Rectal smooth muscle tissue (tissue), 1 donor: ENCODE results near the gene LCN9.

Experiments
- H3K27ac ChIP-seq: one replicate; pipeline ENCODE4 v1.7.0; 2013; ENCODE audit warnings: low read depth, low read length, inconsistent platforms
- H3K27me3 ChIP-seq: one replicate; pipeline ENCODE4 v1.7.0; 2013; ENCODE audit warnings: low read length; ENCODE audit not compliant: control insufficient read depth, insufficient read depth
- H3K36me3 ChIP-seq: one replicate; pipeline ENCODE4 v1.7.0; 2013; ENCODE audit warnings: low read length; ENCODE audit not compliant: control insufficient read depth, insufficient read depth
- H3K4me1 ChIP-seq: one replicate; pipeline ENCODE4 v1.7.0; 2013; ENCODE audit warnings: low read length; ENCODE audit not compliant: control insufficient read depth, insufficient read depth
- H3K4me3 ChIP-seq: one replicate; pipeline ENCODE4 v1.7.0; 2013; ENCODE audit warnings: low read length
- H3K9ac ChIP-seq: one replicate; pipeline ENCODE4 v1.7.0; 2013; ENCODE audit warnings: low read length

Gene LCN9, protein sequence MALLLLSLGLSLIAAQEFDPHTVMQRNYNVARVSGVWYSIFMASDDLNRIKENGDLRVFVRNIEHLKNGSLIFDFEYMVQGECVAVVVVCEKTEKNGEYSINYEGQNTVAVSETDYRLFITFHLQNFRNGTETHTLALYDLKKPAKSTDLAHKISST

DNA sequence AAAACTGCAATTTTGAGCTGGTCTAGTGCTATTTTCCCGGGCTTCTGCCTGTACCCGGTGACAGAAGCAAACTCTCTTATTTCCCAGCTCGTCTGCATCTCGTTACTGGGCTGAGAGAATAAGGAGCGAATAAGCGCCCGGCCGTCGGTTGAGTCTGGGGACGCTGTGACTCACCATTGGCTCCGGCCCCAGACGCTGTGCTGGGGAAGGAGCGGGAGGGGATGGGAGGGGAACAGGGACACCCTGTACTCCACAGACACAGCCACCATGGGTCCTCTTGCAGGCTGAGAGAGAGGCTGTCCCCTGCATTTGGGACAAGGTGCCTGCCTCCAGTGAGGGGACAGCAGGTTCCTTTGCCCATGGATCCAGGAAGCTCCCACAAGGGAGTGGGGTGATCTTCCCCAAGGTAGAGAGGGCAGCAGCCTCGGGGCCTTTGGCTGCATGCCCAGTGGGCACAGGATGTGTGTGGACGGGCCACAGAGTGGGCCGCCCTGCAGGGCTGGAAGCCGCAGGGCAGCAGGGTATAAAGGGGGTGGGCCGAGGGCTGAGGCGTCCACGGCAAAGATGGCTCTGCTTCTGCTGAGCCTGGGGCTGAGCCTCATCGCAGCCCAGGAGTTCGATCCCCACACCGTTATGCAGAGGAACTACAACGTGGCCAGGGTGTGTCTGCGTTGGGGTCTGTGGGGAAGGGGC is at the start of gene LCN9:
Gene LCN9, plus strand, starts transcription at position 552 of the 693 bp plus-strand sequence. Its CDS starts 13 bp downstream, at position 565.
- no peak within 1 kb of the TSS for H3K9ac ChIP-seq
- H3K36me3 ChIP-seq = no peaks in the 10 kb centered on the region
- no peaks in the 10 kb centered on the region for H3K27me3 ChIP-seq
- H3K4me1 ChIP-seq = no peaks in the 10 kb centered on the region
- no peak within 1 kb of the TSS for H3K27ac ChIP-seq
- H3K4me3 ChIP-seq = no peak within 1 kb of the TSS

DNA sequence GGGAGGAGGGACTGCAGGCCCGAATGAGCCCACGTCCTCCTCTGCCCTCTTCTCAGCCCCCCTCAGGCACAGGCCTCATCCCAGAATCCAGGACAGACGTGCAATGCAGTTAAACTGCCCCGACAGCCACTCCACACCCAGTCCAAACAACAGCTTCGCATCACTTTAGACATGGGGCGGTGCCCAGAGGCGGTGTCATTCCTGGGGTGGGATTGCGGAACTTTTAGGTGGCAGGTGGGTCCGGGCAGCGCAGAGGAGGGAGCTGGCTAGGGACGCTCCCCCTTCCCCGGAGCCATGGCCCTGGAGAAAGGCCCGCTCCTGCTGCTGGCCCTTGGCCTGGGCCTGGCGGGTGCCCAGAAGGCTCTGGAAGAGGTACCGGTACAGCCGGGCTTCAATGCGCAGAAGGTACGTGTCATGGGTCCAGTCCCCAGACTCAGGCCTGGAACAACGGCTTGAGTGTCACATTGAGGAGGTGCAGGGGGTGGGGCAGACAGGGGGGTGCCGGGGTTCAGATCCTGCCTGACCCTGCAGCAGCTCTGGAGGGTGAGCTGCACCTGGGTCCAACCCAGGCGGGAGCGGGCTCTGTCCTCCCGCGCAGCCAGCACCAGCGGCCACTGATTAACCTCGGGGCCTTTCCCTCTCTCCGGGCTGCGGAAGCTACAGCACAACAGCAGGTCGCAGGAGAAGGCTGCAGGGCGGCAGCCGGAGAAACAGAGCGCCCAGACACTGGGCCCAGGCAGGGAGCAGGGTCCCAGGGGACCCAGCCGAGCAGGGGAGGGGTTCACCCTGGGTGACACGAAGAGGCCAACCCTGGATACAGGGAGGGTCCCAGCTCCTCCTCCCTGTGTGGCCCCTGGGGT is 48.9 kb upstream of the LCN9 start:
- Histone ChIP-seq H3K9ac (no peak overlapping the region), H3K4me3 (no peak overlapping the region), H3K36me3 (no peaks in the 10 kb centered on the region), H3K4me1 (no peaks in the 10 kb centered on the region), H3K27ac (no peak overlapping the region), H3K27me3 (peaks cover under 1% of the 10 kb centered on the region)

DNA sequence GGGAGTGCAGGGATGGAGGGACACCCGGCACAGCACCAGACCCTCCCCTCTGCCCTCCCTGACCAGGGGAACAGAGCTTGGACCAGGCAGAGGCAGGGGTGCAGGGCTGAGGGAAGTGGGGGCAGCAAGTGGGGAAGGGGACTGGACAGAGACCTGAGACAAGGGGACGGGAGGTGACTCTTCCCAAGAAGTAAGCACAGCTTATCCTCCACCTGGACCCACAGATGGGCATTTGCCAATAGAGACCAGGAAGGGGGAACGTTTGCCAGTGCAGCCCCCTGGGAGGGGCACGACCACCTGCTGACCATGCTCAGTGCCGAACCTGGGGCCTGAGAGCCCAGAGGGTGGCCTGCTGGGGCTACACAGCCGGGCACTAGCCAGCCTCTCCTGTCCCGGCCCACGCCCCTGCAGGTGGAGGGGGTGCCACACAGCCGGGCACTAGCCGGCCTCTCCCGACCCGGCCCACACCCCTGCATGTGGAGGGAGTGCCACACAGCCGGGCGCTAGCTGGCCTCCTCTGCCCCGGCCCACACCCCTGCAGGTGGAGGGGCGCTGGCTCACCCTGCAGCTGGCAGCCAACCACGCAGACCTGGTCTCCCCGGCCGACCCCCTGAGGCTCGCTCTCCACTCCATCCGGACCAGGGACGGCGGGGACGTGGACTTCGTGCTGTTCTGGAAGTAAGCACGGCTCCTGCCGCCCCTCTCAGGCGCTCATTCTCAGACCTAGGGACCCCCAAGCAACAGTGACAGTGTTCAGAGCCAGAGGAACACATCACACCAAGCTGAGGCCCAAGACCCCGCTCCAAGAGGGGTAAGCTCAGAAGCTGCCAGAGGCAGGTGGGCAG is 48.1 kb upstream of the LCN9 start:
- H3K9ac ChIP-seq = no peak overlapping the region
- no peak overlapping the region for H3K4me3 ChIP-seq
- no peak overlapping the region for H3K27ac ChIP-seq
- H3K27me3 ChIP-seq = peaks cover 2% of the 10 kb centered on the region
- no peaks in the 10 kb centered on the region for H3K4me1 ChIP-seq
- no peaks in the 10 kb centered on the region for H3K36me3 ChIP-seq

DNA sequence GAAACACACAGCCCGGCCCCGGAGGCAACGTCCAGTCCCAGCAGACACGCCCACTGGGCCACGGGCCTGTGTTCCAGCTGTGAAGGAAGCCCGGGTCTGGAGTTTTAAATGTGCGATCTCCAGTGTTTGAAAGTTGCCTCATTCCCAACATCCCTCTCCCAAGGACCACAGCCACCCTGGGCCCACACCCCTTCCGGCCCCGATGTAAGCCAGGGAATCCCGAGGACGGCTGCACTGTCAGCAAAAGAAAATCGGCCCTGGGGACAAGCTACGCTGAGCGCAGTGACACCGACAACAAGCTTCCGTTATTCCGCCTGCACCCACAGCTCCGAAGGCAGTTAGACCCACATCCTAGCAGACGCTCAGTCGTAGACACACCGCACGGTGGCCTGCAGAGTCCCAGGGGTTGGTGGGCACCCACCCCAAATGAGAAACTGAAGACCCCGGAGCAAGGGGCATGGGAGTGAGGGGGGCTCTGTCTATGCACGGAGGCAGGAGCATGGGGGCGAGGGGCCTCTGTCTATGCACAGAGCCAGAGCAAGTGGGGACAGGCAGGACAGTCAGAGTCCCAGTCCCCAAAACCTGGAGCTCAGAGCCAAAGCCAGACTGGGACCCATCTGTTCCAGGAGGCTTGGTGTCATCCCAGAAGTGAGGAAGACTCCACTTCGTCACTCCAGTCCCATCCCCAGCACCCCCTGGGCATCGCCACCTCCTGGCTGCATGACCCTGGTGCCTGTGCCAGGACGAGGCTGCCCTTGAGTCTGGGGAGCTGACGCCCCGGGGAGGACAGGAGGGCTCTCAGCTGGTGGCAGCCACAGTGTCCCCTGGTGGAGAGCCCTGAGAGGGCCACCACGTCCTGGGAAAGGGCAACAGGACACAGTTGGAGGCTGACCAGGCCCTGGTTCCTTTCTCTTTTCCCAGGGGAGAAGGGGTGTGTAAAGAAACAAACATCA is 47.2 kb upstream of the LCN9 start:
- Histone ChIP-seq H3K27ac (no peak overlapping the region), H3K27me3 (peaks cover 2% of the 10 kb centered on the region), H3K4me1 (no peaks in the 10 kb centered on the region), H3K9ac (no peak overlapping the region), H3K36me3 (no peaks in the 10 kb centered on the region), H3K4me3 (no peak overlapping the region)

DNA sequence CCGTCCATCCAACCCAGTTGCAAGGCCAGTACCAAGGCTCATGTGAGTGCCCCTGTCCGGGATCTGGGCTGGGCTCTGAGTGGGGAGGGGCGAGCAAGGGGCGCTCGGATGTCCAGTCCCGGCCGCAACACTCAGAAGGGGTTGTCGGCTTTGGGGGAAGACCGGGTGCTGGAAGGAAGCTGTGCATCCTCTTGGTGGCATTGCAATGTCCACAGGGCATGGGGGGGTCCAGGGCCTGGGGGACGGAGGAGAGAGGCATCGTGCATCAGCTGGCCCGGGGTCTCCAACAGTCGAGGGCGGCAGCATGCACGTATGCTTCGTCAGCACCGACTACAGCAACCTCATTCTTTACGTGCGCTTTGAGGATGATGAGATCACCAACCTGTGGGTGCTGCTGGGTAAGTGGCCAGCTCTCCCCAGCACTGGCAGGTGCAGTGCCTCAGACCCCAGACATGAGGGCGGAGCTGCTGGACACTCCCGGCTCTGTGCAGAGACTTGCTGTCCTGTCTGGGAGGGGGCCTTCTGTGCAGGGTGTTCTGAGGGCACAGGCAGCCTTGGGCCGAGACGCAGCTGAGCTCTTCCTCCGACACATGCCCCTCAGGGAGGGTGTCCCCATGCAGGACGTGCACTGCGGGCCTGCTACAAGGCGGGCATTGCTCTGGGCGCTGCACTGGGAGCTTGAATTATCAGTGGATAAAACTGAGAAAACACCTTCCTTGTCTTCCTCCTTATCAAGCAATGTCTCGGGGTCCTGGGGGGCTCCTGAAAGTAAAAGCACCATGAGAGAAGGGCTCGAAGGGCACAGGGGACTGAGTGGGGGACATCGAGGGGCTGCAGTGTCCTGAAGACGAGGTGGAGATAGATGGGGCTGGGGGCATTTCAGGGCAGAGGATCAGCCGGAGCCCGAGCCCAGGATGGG is 46.2 kb upstream of the LCN9 start:
- Histone ChIP-seq H3K4me3 (no peak overlapping the region), H3K27me3 (peaks cover 2% of the 10 kb centered on the region), H3K4me1 (no peaks in the 10 kb centered on the region)

DNA sequence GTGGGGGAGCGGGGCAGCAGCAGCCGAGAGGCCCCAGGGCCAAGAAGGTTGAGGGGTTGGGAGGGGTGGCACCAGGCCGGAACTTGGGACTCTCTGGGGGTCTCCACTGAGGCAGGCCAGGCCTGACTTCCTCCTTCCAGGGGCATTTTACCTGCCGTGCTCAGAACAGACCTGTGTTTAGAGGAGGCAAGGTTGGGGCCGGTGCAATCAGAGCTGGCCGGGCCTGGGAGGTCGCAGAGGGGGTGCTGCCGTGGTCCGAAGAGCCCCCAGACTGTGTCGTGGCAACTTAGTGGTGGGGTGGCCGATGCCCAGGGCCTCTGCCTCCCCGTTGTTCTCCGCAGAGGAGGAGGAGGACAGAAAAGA is 45.6 kb upstream of the LCN9 start:
- Histone ChIP-seq H3K4me1 (no peaks in the 10 kb centered on the region), H3K27me3 (peaks cover 2% of the 10 kb centered on the region), H3K9ac (no peak overlapping the region), H3K27ac (no peak overlapping the region), H3K36me3 (no peaks in the 10 kb centered on the region), H3K4me3 (no peak overlapping the region)

More for the DNA sequence above, 46.2 kb upstream of the LCN9 start:
- no peak overlapping the region for H3K27ac ChIP-seq
- H3K36me3 ChIP-seq = no peaks in the 10 kb centered on the region
- H3K9ac ChIP-seq = no peak overlapping the region

DNA sequence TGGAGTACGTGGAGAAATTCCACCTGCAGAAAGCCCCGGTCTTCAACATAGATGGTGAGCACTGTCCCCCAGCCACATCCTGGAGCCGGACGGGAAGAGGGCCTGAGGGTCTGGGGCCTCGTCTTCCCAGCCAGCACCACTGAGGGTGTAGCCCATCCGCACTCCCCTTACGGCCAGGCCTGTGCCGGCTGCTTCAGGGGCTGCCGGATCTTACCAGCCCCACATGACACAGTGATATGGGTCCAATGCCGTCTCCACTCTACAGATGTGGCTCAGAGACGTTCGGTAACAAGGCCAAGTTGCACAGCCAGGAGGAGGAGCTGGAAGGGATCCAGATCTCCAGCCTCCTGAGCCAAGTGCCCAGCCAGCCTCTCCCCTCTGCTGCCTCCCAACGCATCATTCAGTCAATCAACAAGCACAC is 45.1 kb upstream of the LCN9 start:
- Histone ChIP-seq H3K4me3 (no peak overlapping the region), H3K27ac (no peak overlapping the region), H3K36me3 (no peaks in the 10 kb centered on the region), H3K9ac (no peak overlapping the region), H3K4me1 (no peaks in the 10 kb centered on the region), H3K27me3 (peaks cover 2% of the 10 kb centered on the region)

DNA sequence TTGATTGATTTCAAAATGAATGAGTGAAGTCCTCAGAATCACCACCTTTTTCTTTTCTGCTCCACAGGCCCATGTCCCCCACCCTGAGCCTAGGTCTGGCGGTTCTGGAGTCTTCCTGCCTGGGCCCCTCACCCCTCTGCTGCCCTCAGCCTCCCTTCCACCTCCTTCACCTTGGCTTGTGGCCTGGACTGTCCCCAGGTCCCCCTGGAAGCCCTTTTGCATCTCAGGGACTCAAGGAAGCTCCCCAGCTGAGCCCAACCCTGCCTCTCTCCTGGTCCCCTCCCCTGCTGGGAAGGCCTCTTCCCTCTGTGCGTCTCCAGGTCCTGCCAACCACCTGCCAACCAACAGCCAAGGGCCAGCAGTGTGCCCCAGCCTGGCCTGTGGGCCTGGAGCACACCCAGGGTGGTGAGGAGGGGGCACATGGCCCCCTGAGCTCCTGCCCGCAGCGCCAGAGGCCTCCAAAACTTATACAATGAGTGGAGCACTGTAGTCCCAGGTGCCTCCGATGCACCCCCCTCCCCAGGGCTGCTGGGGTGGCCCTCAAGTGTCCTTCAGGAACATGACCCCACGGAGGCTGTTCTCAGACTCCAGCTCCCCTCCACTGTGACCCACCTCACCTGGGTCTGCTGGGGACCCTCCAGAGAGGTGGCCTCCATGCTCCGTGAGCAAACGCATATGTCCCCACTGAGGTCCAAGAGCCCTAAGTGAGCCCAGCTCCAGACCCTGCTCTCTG is 44.1 kb upstream of the LCN9 start:
- Histone ChIP-seq H3K4me3 (no peak overlapping the region), H3K9ac (no peak overlapping the region), H3K36me3 (no peaks in the 10 kb centered on the region), H3K27ac (no peak overlapping the region), H3K4me1 (no peaks in the 10 kb centered on the region), H3K27me3 (peaks cover 2% of the 10 kb centered on the region)

DNA sequence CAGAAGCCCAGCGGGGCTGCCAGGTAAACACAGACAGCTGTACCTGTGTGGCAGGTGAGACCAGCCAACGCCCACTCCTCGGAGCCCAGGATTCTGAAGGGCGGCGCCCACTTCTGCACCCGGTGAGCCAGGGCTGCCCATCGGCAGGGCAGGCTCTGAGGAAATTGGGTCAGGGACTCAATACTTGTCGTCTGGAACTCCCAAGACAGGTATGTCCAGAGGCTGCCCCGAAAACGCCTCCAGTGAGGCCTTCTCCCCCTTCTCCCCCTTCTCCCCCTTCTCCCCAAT is 43.6 kb upstream of the LCN9 start:
- H3K4me3 ChIP-seq = no peak overlapping the region
- H3K27me3 ChIP-seq = peaks cover 2% of the 10 kb centered on the region
- no peaks in the 10 kb centered on the region for H3K4me1 ChIP-seq
- H3K36me3 ChIP-seq = no peaks in the 10 kb centered on the region
- H3K27ac ChIP-seq = no peak overlapping the region
- no peak overlapping the region for H3K9ac ChIP-seq

DNA sequence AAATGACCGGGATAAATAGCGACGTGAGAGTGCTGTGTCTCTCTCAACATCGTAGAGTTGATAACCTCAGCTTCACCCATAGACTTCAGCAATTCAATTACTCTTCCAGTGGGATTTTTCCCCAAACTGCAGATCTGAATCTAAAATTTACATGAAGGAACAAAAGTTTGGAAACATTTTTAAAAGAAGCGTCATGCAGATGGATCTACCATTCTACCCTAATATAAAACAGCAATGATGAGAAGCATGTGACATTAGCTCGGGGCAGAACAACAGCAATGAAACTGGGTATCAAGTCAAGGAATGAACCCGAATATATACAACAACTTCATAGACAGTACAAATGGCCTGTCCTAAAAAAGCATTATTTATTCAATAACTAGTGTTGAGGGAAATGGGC is 42.6 kb upstream of the LCN9 start:
- Histone ChIP-seq H3K4me1 (no peaks in the 10 kb centered on the region), H3K27ac (no peak overlapping the region), H3K36me3 (no peaks in the 10 kb centered on the region), H3K9ac (no peak overlapping the region), H3K4me3 (no peak overlapping the region), H3K27me3 (peaks cover 2% of the 10 kb centered on the region)
